Nephron (organoid): Measurements from ENCODE around the gene PLXNA4.

Source experiments
- H3K27ac Mint-ChIP-seq, 3 experiments: 2 replicates each; pipeline ENCODE4 v1.8.0; 2020; ENCODE audit warnings: mixed read lengths in 3 of 3, mild to moderate bottlenecking in 2 of 3, moderate library complexity in 1 of 3
- H3K27me3 Mint-ChIP-seq: 2 replicates; pipeline ENCODE4 v1.8.0; 2021; ENCODE audit warnings: low read depth, mild to moderate bottlenecking, moderate library complexity, mixed read lengths
- H3K36me3 Mint-ChIP-seq: 2 replicates; pipeline ENCODE4 v1.8.0; 2020; ENCODE audit warnings: low read depth, mixed read lengths
- H3K4me1 Mint-ChIP-seq: 2 replicates; pipeline ENCODE4 v1.8.0; 2020; ENCODE audit warnings: mixed read lengths
- H3K4me3 Mint-ChIP-seq, 3 experiments: 2 replicates each; pipeline ENCODE4 v1.8.0; 2020; ENCODE audit warnings: mild to moderate bottlenecking in 3 of 3, mixed read lengths in 3 of 3, moderate library complexity in 2 of 3
- H3K9me3 Mint-ChIP-seq: 2 replicates; pipeline ENCODE4 v1.8.0; 2020; ENCODE audit warnings: mixed read lengths
- CTCF ChIP-seq, 3 experiments: fragments of 200-600 bp; sonication (generic); IDR thresholded peaks; one replicate each; pipeline ENCODE4 v1.5.0; 2021; ENCODE audit warnings: antibody characterized with exemption in 3 of 3; ENCODE audit not compliant: unreplicated experiment in 3 of 3

The PLXNA4 gene

GRCh38 chr7:132527467-132528410, 48.5 kb downstream of the PLXNA4 start:
- peaks cover 34% of the 10 kb centered on the region for H3K27me3 Mint-ChIP-seq
- no peaks in the 10 kb centered on the region for H3K9me3 Mint-ChIP-seq
- no peak overlapping the region for H3K27ac Mint-ChIP-seq
- no peak for TF ChIP-seq CTCF (IDR thresholded peaks at IDR 0.05; ENCODE audit: unreplicated experiment in 3 of 3)
- H3K36me3 Mint-ChIP-seq = no peaks in the 10 kb centered on the region
- no peak overlapping the region for H3K4me3 Mint-ChIP-seq
- no peaks in the 10 kb centered on the region for H3K4me1 Mint-ChIP-seq

GRCh38 chr7:132526111-132526740, 50.0 kb downstream of the PLXNA4 start:
- H3K27me3 Mint-ChIP-seq = peaks cover 40% of the 10 kb centered on the region
- H3K9me3 Mint-ChIP-seq = no peaks in the 10 kb centered on the region
- H3K4me3 Mint-ChIP-seq = no peak overlapping the region
- no peak overlapping the region for H3K27ac Mint-ChIP-seq
- TF ChIP-seq CTCF (IDR thresholded peaks at IDR 0.05; ENCODE audit: unreplicated experiment in 3 of 3) = no peak
- H3K36me3 Mint-ChIP-seq = no peaks in the 10 kb centered on the region
- no peaks in the 10 kb centered on the region for H3K4me1 Mint-ChIP-seq

- Mint-ChIP-seq H3K27ac (no peak overlapping the region), H3K4me3 (no peak overlapping the region), H3K27me3 (peaks cover 34% of the 10 kb centered on the region), H3K36me3 (no peaks in the 10 kb centered on the region), H3K9me3 (no peaks in the 10 kb centered on the region), H3K4me1 (peaks cover 12% of the 10 kb centered on the region)
- TF ChIP-seq CTCF (IDR thresholded peaks at IDR 0.05; ENCODE audit: unreplicated experiment in 3 of 3) = no peak
These were observed 54.8 kb downstream of the PLXNA4 start for GRCh38 chr7:132521423-132521822.

GRCh38 chr7:132520591-132521280, 55.5 kb downstream of the PLXNA4 start:
- peaks cover 27% of the 10 kb centered on the region for H3K27me3 Mint-ChIP-seq
- H3K4me1 Mint-ChIP-seq = peaks cover 12% of the 10 kb centered on the region
- no peak for TF ChIP-seq CTCF (IDR thresholded peaks at IDR 0.05; ENCODE audit: unreplicated experiment in 3 of 3)

GRCh38 chr7:132519936-132520335, 56.3 kb downstream of the PLXNA4 start:
- no peak overlapping the region for H3K4me3 Mint-ChIP-seq
- peaks cover 12% of the 10 kb centered on the region for H3K4me1 Mint-ChIP-seq
- H3K27me3 Mint-ChIP-seq = peaks cover 19% of the 10 kb centered on the region
- TF ChIP-seq CTCF (IDR thresholded peaks at IDR 0.05; ENCODE audit: unreplicated experiment in 3 of 3) = no peak
- H3K27ac Mint-ChIP-seq = no peak overlapping the region
- no peaks in the 10 kb centered on the region for H3K36me3 Mint-ChIP-seq
- H3K9me3 Mint-ChIP-seq = no peaks in the 10 kb centered on the region

More at GRCh38 chr7:132520591-132521280, 55.5 kb downstream of the PLXNA4 start:
- Mint-ChIP-seq H3K36me3 (no peaks in the 10 kb centered on the region), H3K27ac (peak overlapping the region in 2 of 3 experiments; percentile 5 to 10), H3K9me3 (no peaks in the 10 kb centered on the region), H3K4me3 (peak overlapping the region in 1 of 3 experiments; percentile 10)
